Panc1 (cell line): Measurements from ENCODE around the gene ZFHX2. TPM values are rescaled to one million over a fixed set of nuclear protein-coding genes. Genes with fewer than 3 reads are reported as not detected.

Experiments used
- ATAC-seq: fragments of 200-7000 bp; cut with Tn5 transposase; 2 replicates; pipeline ENCODE4 v1.9.1; 2020; ENCODE audit warnings: mild to moderate bottlenecking, moderate library complexity
- BruUV-seq: library from RNA; stranded (reverse); fragments of 400-500 nt; replicated peaks from 2 replicates; lab custom pipeline; 2021; lab: Mats Ljungman, UMichigan
- CTCF ChIA-PET: fragments of 300-600 bp; sonication (Branson Sonifier 250); formaldehyde crosslinking; loops from one replicate; lab custom pipeline; 2022; ENCODE audit warnings: antibody characterized with exemption; lab: Charles Lee
- POLR2A ChIA-PET: fragments of 300-600 bp; sonication (Branson Sonifier 250); formaldehyde crosslinking; loops from one replicate; lab custom pipeline; 2022; ENCODE audit warnings: antibody characterized with exemption; lab: Charles Lee
- DNase-seq: peaks from one replicate; pipeline ENCODE4 v3.0.0-alpha.2; 2010; ENCODE audit warnings: low read depth, low spot score
- H3K27ac ChIP-seq: 2 replicates; pipeline ENCODE4 v1.5.1; 2011; ENCODE audit warnings: mild to moderate bottlenecking, low read length, inconsistent platforms
- H3K27me3 ChIP-seq: fragments of 200-500 bp; sonication (Bioruptor generic); 2 replicates; pipeline ENCODE4 v1.6.0; 2014; ENCODE audit warnings: low read length, inconsistent platforms; ENCODE audit not compliant: control insufficient read depth, insufficient read depth
- H3K36me3 ChIP-seq: fragments of 200-500 bp; sonication (Bioruptor generic); 2 replicates; pipeline ENCODE4 v1.5.1; 2014; ENCODE audit warnings: inconsistent platforms, mild to moderate bottlenecking, low read length, moderate library complexity; ENCODE audit not compliant: control insufficient read depth, insufficient read depth
- H3K4me1 ChIP-seq: 2 replicates; pipeline ENCODE4 v1.5.1; 2011; ENCODE audit warnings: inconsistent platforms, mild to moderate bottlenecking, low read length, moderate library complexity; ENCODE audit not compliant: control insufficient read depth, insufficient read depth
- H3K4me3 ChIP-seq, 2 experiments: 2 replicates each; pipeline ENCODE4 v1.5.1; 2011 to 2012; ENCODE audit warnings: low read depth in 2 of 2, low read length in 2 of 2, mild to moderate bottlenecking in 2 of 2, inconsistent platforms in 1 of 2, moderate library complexity in 1 of 2
- H3K9me3 ChIP-seq: fragments of 200-500 bp; sonication (Bioruptor generic); 2 replicates; pipeline ENCODE4 v1.5.1; 2014; ENCODE audit warnings: low read depth, mild to moderate bottlenecking, inconsistent platforms, low read length, moderate library complexity; ENCODE audit not compliant: control insufficient read depth, insufficient read depth
- POLR2AphosphoS5 ChIP-seq: IDR thresholded peaks from 2 replicates; pipeline ENCODE4 v1.6.1; 2012; ENCODE audit warnings: mild to moderate bottlenecking, low read depth, low read length, moderate library complexity
- SIN3A ChIP-seq: IDR thresholded peaks from 2 replicates; pipeline ENCODE4 v1.6.1; 2012; ENCODE audit warnings: low read depth, mild to moderate bottlenecking, low read length, moderate library complexity, borderline replicate concordance; ENCODE audit not compliant: insufficient read depth
- TCF7L2 ChIP-seq: IDR thresholded peaks from 2 replicates; pipeline ENCODE4 v1.6.1; 2011; ENCODE audit warnings: mild to moderate bottlenecking, low read depth, low read length, inconsistent platforms
- in situ Hi-C: cut with HindIII; loops from 2 replicates; pipeline ENCODE4 v1.10.0; 2016; ENCODE audit warnings: low sequenced_read_pairs, low pct_unique_long_range_greater_than_20kb
- intact Hi-C: fragments of 100-400 bp; cut with micrococcal nuclease; formaldehyde crosslinking; loops from one replicate; pipeline ENCODE4 v1.10.0; 2022; ENCODE audit not compliant: unreplicated experiment
- total RNA-seq: library from RNA; stranded (reverse); gene quantifications from one replicate; pipeline ENCODE4 v1.2.1, GENCODE V29; 2021; ENCODE audit not compliant: unreplicated experiment
- TF ChIP-seq, protein P1 (sequence below): fragments of 450-650 bp; IDR thresholded peaks from 2 replicates; pipeline ENCODE4 v1.5.1; 2017; ENCODE audit warnings: mild to moderate bottlenecking
- TF ChIP-seq, protein P2 (sequence below), 2 experiments: IDR thresholded peaks; 2 replicates each; pipeline ENCODE4 v1.6.1; 2011 to 2012; ENCODE audit warnings: low read depth in 2 of 2, control low read depth in 1 of 2, low read length in 1 of 2, mild to moderate bottlenecking in 1 of 2, moderate library complexity in 1 of 2; ENCODE audit not compliant: insufficient read depth in 1 of 2

The ZFHX2 gene
- total RNA-seq, 1 experiment from 2014 or later = 2.4 TPM

DNA sequence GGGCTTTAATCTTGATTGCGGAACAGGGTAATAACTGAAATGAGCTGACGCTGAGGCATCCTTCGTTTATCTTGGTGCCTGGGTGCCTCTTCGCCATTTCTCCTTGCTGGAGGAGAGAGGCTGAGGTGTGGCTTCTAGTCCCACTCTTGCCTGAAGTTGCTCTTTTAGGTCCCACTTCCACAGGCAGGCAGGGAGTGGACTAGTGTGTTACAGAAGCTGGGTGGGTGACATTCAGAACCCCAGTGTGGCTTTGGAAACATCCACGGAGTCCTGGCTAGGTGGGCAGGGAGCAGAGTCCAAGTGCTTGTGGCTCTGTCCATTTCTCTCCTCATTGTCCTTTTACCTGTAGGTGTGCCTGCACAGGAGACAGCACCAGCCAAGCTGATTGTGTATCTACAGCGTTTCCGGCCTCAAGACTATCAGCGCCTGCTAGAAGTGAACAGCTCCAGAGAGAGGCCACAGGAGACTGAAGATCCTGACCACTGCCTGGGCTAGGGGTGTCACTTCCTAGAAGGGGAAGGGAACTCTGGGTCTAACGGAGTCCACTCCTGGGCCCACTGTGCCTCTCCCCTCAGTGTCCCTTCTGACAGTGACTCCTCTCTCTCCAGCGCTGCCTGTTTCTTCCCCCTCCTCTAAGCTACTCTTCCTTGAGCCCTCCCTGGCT lies 6.9 kb upstream of the ZFHX2 start:
- TF ChIP-seq, protein P1, sequence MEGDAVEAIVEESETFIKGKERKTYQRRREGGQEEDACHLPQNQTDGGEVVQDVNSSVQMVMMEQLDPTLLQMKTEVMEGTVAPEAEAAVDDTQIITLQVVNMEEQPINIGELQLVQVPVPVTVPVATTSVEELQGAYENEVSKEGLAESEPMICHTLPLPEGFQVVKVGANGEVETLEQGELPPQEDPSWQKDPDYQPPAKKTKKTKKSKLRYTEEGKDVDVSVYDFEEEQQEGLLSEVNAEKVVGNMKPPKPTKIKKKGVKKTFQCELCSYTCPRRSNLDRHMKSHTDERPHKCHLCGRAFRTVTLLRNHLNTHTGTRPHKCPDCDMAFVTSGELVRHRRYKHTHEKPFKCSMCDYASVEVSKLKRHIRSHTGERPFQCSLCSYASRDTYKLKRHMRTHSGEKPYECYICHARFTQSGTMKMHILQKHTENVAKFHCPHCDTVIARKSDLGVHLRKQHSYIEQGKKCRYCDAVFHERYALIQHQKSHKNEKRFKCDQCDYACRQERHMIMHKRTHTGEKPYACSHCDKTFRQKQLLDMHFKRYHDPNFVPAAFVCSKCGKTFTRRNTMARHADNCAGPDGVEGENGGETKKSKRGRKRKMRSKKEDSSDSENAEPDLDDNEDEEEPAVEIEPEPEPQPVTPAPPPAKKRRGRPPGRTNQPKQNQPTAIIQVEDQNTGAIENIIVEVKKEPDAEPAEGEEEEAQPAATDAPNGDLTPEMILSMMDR = no peak
- TF ChIP-seq, protein P2, sequence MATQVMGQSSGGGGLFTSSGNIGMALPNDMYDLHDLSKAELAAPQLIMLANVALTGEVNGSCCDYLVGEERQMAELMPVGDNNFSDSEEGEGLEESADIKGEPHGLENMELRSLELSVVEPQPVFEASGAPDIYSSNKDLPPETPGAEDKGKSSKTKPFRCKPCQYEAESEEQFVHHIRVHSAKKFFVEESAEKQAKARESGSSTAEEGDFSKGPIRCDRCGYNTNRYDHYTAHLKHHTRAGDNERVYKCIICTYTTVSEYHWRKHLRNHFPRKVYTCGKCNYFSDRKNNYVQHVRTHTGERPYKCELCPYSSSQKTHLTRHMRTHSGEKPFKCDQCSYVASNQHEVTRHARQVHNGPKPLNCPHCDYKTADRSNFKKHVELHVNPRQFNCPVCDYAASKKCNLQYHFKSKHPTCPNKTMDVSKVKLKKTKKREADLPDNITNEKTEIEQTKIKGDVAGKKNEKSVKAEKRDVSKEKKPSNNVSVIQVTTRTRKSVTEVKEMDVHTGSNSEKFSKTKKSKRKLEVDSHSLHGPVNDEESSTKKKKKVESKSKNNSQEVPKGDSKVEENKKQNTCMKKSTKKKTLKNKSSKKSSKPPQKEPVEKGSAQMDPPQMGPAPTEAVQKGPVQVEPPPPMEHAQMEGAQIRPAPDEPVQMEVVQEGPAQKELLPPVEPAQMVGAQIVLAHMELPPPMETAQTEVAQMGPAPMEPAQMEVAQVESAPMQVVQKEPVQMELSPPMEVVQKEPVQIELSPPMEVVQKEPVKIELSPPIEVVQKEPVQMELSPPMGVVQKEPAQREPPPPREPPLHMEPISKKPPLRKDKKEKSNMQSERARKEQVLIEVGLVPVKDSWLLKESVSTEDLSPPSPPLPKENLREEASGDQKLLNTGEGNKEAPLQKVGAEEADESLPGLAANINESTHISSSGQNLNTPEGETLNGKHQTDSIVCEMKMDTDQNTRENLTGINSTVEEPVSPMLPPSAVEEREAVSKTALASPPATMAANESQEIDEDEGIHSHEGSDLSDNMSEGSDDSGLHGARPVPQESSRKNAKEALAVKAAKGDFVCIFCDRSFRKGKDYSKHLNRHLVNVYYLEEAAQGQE (IDR thresholded peaks at IDR 0.05; ENCODE audit: insufficient read depth in 1 of 2, low read depth in 2 of 2, low read length in 1 of 2) = no peak
- TF ChIP-seq TCF7L2 = no peak
- no peak for TF ChIP-seq SIN3A
- TF ChIP-seq POLR2AphosphoS5 = no peak
- intact Hi-C loops (loop anchor here (2.0 to 10.0 kb wide), 2 partner anchors 80 to 234 kb away; partner anchors contain the start of gene PABPN1), in situ Hi-C loops (no loop called here)
- ATAC-seq (no peak), DNase-seq (no peak)
- Histone ChIP-seq H3K36me3 (peaks cover 5% of the 10 kb centered on the region; the same call in 1 of the 2 replicates), H3K27ac (no peak overlapping the region), H3K9me3 (no peaks in the 10 kb centered on the region), H3K4me1 (no peaks in the 10 kb centered on the region), H3K27me3 (no peaks in the 10 kb centered on the region), H3K4me3 (no peak overlapping the region)
- ChIA-PET CTCF (interaction anchor here (0.6 to 2.4 kb wide), 2 partner anchors 80 to 130 kb away, joined by 4 to 13 read pairs; no protein-coding TSS in a partner anchor), POLR2A (interaction anchor here (1.0 kb wide), 1 partner anchor 219 kb away, joined by 3 read pairs; no protein-coding TSS in a partner anchor)
- no TSS peak for BruUV-seq

DNA sequence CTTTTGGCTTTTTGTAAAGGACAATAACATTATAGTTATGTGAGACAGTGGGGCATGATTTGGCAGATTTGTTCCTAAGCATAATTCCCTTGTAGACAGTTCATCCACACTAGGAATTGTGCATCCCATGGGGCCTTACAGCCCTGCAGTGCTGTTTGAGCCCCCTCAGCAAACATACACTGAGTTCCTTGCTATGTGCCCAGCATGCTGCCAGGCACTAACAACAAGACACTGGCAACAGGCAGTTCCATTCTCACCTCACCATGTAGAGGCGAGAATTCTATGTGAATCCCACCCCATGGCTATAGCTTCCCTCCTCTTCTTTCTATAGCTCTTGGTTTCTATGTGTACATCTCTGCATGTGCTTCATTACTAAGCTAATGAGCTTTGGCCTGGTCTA lies 6.4 kb upstream of the ZFHX2 start:
- Histone ChIP-seq H3K9me3 (no peaks in the 10 kb centered on the region), H3K27ac (no peak overlapping the region; the same call in 1 of the 2 replicates), H3K27me3 (no peaks in the 10 kb centered on the region), H3K36me3 (peaks cover 5% of the 10 kb centered on the region; the same call in 1 of the 2 replicates), H3K4me1 (no peaks in the 10 kb centered on the region), H3K4me3 (no peak overlapping the region)
- TF ChIP-seq, protein P2 (IDR thresholded peaks at IDR 0.05; ENCODE audit: insufficient read depth in 1 of 2, low read depth in 2 of 2, low read length in 1 of 2) = no peak
- TF ChIP-seq, protein P1 = no peak
- no peak for TF ChIP-seq TCF7L2
- TF ChIP-seq SIN3A = no peak
- no peak for TF ChIP-seq POLR2AphosphoS5
- no peak for DNase-seq
- in situ Hi-C loops = no loop called here
- BruUV-seq = no TSS peak
- ATAC-seq = no peak
- ChIA-PET POLR2A (no interaction called here), CTCF (interaction anchor here (0.6 kb wide), 1 partner anchor 130 kb away, joined by 4 read pairs; no protein-coding TSS in a partner anchor)
- intact Hi-C loops = loop anchor here (2.0 to 10.0 kb wide), 2 partner anchors 79 to 233 kb away; partner anchors contain the start of gene PABPN1
